Activated naive CD4-positive, alpha-beta T cell (primary cell): ENCODE measurements around the gene IPO7.
"Not testable (repeated sequence)": the region's sequence is repeated elsewhere in the genome, so short reads cannot be mapped to it uniquely, and the experiment has no call there.

Experiments used
- DNase-seq, 4 experiments: peaks; one replicate each; lab custom pipeline; 2025; lab: John Stamatoyannopoulos, UW

The IPO7 gene

DNA sequence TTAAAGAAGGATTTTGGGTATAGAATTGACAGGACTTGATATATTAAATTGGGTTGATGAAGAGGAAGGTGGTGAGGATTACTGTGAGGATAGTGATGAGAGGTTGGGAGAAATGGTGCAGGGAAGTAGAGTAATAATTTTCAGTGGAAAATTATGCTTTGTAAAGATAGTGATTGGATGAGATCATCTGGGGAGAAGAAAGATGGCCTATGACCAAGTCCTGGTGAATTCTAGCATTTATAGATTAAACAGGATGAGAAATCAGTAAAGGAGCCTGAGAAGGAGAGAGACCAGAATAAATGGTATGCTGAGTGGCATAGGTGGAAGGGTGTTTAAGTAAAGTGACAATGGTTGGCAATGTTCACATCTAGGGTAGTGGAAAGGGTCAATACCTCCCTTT, 15.0 kb downstream of the IPO7 start:
- no peak for DNase-seq

DNA sequence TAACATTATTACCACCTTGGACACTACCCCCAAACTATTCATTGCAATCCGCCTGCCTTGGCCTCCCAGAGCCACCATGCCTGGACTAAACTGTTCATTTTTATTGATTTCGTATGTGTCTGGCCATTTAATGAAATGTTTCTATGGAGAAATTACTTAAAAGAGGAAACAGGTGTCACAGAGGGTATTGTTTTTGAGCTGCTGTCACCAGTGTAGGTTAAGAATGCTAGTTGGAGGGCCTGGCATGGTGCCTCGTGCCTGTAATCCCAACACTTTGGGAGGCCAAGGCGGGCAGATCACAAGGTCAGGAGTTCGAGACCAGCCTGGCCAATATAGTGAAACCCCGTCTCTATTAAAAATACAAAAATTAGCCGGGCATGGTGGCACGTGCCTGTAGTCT, 17.4 kb downstream of the IPO7 start:
- not testable (repeated sequence) for DNase-seq

DNA sequence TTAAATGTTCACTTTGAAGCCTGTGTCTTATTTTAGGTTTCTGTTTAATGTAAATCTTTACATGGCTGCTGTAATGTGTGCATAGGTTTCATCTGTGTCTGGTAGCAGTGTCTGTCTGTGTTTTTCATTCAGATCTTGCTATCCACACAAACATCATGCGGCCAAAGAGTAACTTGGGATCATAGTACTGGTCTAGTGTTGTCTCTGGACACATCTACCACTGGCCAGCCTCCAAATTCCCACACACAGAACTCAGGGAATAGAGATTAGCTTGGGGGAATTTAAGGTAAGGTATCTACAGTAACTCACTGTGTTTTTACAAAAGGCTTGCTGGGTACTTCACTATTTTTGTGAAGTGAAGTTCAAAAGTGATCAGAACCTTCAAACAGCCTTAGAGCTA, 44.3 kb downstream of the IPO7 start:
- no peak for DNase-seq

GRCh38 chr11:9438611-9439010, 54.2 kb downstream of the IPO7 start:
- DNase-seq: no peak

GRCh38 chr11:9446230-9446629, 61.8 kb downstream of the IPO7 start:
- no peak for DNase-seq

- no peak for DNase-seq
Observed at GRCh38 chr11:9448576-9449352, 64.3 kb downstream of the IPO7 start.

- DNase-seq: not testable (repeated sequence)
Observed at GRCh38 chr11:9452023-9452422, 67.6 kb downstream of the IPO7 start.

DNA sequence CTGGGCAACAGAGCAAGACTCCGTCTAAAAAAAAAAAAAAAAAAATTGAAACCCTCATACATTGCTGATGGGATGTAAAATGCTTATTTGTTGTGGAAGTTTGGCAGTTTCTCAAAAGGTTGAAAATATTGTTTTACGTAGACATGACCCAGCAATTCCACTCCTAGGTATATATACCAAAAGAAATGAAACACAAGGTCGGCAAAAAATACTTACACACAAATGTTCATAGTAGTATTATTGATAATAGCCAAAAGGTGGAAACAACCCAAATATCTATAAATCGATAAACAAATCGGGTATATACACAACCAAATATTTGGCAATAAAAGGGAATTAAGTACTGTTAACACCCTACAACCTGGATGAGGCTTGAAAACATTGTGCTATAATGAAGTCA, 71.3 kb downstream of the IPO7 start:
- DNase-seq: no peak

DNA sequence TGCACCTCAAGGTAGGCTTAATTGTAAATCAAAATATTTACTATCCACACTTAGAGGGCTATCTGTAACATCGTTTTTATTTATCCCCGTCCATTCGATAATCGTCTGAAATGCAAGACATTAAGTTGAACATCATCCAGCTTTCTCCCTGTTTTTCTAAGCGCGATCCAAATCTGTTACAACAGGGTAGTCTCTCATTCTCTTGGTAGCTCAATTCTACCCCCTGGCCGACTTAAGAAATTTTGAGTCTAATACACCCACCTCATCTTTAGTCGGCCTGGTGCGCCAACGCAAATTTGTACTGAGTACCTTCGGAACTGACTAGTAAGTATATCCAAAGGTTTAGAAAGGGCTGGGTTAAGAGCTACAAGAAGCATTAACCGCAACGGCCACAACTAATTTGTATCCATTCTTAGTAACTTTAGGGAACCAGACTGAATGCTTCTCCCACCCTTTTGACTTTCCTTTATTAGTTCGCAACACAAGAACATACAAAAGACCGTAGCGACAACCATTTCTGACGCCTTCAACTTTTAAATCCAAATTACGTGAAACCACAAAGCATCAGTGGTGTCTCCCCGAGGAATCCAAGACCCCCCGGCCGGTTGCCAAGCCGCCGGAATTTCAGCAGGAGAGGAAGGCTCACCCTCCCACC, 75.3 kb downstream of the IPO7 start:
- peak in 3 of 4 experiments; percentile 4 to 35 (median 16) for DNase-seq

- peak; percentile 99 to 100 (median 100) for DNase-seq
Observed at GRCh38 chr11:9460322-9461062, 76.0 kb downstream of the IPO7 start, which contains the start of gene ZNF143. Gene ZNF143 (plus strand): TSS chr11:9461012. CDS start chr11:9471309, 10,297 bp downstream.

DNA sequence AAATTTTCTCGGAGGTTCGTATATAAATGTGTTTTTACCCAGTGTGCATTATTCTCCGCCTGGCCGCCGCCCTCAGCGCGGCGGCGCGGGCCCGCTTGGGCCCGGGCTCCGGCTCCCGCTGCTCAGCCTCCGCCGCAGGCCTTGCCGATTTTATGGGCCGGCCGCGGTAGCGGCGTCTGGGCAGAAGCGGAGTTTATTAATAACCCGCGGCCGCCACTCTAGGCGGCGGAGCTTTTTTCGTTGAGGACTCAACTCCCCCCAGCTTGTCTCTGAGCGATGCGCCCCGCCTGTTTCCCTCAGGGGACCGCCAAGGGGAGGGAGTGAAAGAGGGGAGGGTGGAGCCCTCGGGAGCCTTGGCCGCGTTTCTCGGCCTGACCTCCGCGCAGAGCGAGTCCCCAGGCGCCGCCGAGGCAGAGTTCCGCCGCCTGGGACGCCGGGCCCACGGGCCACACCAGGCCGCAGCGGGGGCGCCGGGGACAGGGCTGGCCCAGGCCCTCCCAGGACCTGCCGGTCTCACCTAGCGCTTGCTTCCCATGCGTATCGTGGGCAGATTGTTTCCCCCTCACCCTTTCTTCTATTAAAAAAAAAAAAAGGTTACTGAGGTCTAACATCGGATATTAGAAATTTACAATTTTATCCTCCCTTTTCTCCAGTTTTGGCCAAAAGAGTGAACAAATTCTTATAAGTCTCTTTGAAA, 76.8 kb downstream of the IPO7 start:
- DNase-seq: peak in 3 of 4 experiments; percentile 51 to 71 (median 71)

DNA sequence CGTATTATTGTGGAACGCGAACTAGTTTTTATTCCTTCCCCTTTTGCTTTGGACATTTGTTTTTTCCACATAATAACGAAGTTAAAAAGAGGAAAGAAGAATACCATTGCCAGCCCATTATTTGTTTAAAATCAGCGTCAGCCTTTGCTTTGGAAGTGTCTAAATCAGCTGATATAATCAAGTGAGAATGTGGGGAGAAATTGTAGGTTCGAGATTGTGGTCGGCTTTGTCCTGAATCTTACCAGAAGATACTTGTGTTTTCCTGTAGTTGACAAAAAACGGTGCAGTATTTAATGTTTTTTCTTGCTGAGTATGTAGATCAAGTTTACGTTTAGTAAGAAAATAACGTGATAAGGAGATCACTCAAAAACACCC, 77.3 kb downstream of the IPO7 start:
- no peak for DNase-seq

DNA sequence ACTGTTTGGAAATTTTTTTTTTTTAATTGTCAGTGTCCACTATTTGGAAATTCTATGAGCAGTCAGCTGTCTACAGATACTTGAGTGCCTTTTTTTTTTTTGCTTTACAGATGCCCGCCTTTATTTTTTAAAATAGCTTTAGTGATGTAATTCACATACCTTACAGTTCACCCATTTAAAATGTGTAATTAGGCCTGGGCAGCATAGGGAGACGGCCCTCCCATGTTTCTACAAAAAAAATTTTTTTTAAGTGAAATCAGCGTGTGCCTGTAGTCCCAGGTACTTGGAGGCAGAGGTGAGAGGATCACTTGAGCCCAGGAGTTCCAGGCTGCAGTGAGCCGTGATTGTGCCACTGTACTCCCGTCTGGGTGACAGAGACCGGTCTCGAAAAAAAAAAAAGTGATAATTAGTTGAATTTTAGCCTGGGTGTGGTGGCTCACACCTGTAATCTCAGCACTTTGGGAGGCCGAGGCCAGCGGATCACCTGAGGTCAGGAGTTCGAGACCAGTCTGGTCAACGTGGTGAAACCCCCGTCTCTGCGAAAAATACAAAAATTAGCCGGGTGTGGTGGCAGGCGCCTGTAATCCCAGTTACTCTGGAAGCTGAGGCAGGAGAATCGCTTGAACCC, 77.8 kb downstream of the IPO7 start:
- no peak for DNase-seq

DNA sequence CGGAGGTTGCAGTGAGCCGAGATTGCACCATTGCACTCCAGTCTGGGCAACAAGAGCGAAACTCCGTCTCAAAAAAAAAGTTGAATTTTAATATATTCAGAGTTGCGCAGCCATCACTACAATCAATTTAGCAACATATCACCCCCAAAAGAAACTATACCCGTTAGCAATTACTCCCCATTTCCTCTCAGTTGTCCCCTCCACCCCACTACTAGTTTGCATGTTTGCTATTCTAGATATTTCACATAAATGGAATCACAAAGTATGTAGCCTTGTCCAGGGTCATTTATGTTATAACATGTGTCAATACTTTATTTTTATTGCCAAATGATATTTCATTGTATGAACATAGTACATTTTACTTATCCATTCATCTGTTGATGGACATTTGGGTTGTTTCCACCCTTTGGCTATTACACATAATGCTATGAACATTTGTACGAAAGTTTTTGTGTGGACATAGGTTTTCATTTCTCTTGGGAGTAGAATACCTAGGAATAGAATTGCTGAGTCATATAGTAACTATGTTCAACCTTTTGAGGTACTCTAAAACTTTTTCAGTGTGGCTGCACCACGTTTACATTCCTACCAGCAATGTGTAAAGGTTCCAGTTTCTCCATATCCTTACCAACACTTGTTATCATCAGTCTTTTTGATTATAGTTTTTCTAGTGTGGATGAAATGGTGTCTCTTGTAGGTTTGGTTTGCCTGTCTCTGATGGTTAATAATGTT, 78.5 kb downstream of the IPO7 start:
- DNase-seq: no peak

- no peak for DNase-seq
Observed at GRCh38 chr11:9470765-9471164, 86.3 kb downstream of the IPO7 start.

DNA sequence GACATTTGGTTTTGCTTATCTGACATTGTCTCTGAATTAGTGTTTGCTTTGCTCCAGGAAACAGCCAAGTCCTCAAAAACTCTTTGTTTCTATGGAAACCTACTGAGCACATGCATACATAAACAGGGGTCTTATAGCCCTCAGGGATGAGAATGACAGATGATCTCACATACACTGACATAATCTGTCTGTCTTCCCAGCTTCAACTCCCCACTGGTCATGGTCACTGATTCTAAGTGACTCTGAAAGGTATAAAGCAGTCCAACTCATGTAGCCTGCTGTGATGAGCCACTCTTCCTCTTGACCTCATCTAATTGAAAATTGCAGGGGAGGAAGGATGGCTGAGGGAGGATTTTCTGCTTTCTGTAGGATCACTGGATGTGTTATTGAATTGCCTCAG, 89.0 kb downstream of the IPO7 start:
- no peak for DNase-seq

DNA sequence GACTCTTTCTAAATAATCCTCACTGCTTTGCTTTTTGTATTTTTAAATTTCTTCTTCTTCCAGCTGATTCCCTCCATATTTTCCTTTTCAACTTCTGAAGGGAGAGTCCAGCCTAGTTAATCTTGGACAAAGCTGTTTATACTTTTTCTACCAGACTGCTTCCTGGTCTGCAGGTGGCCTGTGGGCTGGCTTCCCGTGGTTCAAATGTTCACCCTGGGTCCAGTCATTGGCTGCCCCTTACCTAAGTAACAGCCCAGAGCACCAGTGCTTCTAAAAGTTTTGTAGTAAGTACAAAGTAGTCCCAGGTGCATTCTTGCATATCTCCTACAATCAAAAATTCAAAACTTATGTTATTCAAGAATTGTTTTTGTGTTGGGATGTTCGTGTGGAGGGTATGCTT, 95.4 kb downstream of the IPO7 start:
- no peak for DNase-seq

- no peak for DNase-seq
Observed at GRCh38 chr11:9489080-9489765, 104.8 kb downstream of the IPO7 start.

DNA sequence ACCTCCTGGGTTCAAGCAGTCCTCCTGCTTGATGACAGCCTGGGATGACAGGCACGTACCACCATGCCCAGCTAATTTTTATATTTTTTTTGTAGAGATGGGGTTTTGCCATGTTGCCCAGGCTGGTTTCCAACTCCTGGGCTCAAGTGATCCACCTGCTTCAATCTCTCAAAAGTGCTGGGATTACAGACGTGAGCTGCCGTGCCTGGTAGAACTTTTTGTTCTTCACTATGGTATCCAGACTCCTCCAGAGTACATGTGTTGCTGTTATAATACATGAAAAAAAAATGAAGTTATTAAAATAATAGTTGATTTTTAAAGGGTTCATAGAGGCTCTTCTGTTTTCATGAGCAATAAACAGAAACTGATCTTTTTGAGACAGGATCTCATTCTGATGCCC, 105.9 kb downstream of the IPO7 start:
- no peak for DNase-seq

DNA sequence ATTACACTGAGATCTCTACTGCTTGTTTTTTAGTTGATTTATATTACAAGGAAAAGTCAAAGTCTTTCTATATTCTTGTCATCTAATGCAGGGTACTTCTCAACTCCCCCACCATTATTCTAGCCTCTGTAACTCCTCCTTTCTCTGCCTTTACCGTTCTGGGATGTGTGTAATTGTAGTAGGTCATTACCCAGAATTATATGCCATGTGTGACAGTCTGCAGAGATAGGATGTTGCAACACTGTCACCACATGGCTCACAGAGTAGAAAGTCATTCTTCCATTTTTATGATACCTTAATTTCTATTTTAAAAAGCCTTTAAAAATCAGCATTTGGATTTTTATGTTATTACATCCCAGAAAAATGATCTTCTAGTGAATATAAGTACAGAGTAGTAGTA, 109.0 kb downstream of the IPO7 start:
- no peak for DNase-seq

DNA sequence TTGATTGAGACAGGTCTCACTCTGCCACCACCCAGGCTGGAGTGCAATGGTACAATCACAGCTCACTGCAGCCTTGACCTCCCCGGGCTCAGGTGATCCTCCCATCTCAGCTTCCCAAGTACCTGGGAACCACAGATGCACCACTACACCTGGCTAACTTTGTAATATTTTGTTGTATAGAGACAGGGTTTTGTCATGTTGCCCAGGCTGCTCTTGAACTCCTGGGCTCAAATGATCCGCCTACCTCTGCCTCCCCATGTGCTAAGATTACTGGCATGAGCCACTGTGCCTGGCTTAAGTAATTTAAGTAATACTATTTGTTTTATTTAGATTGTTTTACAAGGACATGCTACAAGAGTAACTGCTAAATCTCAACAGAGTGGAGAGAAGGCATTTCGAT, 109.9 kb downstream of the IPO7 start:
- no peak for DNase-seq
